Muscle of arm (tissue), 12 donors: ENCODE measurements around the gene SNRK. TPM values are rescaled to one million over a fixed set of nuclear protein-coding genes. Genes with fewer than 3 reads are reported as not detected.

ENCODE experiments used
- polyA plus RNA-seq, 12 donors: library from polyadenylated mRNA; unstranded; fragments of 120-200 nt; gene quantifications; one replicate each; pipeline ENCODE4 v1.2.1, GENCODE V29; 2013; ENCODE audit not compliant: insufficient read length in 12 of 12

The SNRK gene
- polyA plus RNA-seq, 12 donors = 30.7 to 38.7 (median 35.8) TPM; not detected in 1

Other genes starting within 250 kb of the SNRK start
- gene POMGNT2, start 180.5 kb upstream of the SNRK start, polyA plus RNA-seq = 10 to 100 TPM in 11 of 12 donors, not detected in 1; 13.8 to 23.6 (median 18.8) TPM